Sciatic nerve (tissue), 2 donors: ENCODE results near the gene PSTPIP1. TPM values are rescaled to one million over a fixed set of nuclear protein-coding genes. Genes with fewer than 3 reads are reported as not detected.

Experiments used
- ATAC-seq: fragments of 200-7000 bp; cut with Tn5 transposase; one replicate; pipeline ENCODE4 v1.9.1; 2020; ENCODE audit warnings: mild to moderate bottlenecking, moderate library complexity
- DNase-seq: peaks from one replicate; pipeline ENCODE4 v3.0.0-alpha.2; 2020; ENCODE audit warnings: low spot score
- intact Hi-C: fragments of 100-400 bp; cut with DNase I; formaldehyde crosslinking; loops from one replicate; pipeline ENCODE4 v1.14.2; 2022
- total RNA-seq: library from RNA; stranded (reverse); fragmentation: NEBNext Ultra II Directional; extraction: Animal tissue kit (Norgen Biotek cat#: 25700); gene quantifications from one replicate; pipeline ENCODE4 v1.2.1, GENCODE V29; 2021
- donor health status: DM: no; HTN: no; CAD: no.
- donor health status: DM: no; HTN: no; CAD: no.

Gene PSTPIP1
- total RNA-seq, 1 donor from 2014 or later: 17.7 TPM

GRCh38 chr15:77052556-77052955, 57.6 kb downstream of the PSTPIP1 start:
- no peak for ATAC-seq
- no peak for DNase-seq
- intact Hi-C loops: no loop called here

DNA sequence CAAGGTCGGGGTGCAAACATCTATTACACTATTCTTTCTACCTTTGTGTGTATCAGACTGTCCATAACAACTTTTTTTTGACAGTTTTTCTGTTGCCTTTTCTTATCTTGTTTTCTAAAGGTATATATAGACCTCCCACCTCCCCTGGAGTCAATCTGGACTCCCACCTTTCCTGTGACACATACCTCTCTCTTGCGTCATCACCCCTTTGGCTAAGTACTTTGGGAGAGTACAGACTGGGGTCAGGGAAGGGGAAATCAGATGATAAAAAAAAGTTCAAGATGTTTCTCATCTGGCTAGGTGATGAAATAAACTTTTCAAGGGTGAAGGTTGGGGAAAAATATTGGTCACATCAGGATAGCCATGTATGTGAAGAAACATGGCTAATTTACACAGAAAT, 58.8 kb downstream of the PSTPIP1 start:
- intact Hi-C loops: no loop called here
- no peak for DNase-seq
- no peak for ATAC-seq

DNA sequence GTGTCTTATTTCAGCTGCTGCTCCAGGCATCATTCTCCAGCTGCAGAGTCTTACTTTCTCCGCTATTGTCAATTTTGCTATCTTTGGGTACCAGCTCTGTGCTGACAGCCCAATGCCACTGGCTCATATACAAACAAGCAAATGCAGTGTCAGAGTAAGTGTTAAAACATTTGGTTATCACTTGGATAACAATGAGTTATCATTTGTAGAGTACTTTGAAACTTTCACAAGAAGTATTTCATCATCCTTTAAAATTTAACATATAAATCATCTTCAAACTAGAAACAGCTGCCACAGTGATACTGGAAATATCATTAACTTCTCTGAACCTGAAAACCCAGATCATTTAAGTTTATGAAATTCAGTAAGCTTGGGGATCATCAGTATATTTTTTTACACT, 62.1 kb downstream of the PSTPIP1 start:
- intact Hi-C loops: no loop called here
- ATAC-seq: no peak

GRCh38 chr15:77057685-77058084, 62.8 kb downstream of the PSTPIP1 start:
- no peak for ATAC-seq
- intact Hi-C loops: no loop called here
- no peak for DNase-seq

More for the DNA sequence above, 62.1 kb downstream of the PSTPIP1 start:
- no peak for DNase-seq

- DNase-seq (no peak), ATAC-seq (no peak)
- intact Hi-C loops: no loop called here
These were observed 63.5 kb downstream of the PSTPIP1 start for GRCh38 chr15:77058468-77058867.

- DNase-seq (no peak), ATAC-seq (no peak)
- intact Hi-C loops: no loop called here
These were observed 64.9 kb downstream of the PSTPIP1 start for GRCh38 chr15:77059786-77060361.

GRCh38 chr15:77060546-77060945, 65.6 kb downstream of the PSTPIP1 start:
- intact Hi-C loops: no loop called here
- ATAC-seq (peak; percentile 76), DNase-seq (no peak)

DNA sequence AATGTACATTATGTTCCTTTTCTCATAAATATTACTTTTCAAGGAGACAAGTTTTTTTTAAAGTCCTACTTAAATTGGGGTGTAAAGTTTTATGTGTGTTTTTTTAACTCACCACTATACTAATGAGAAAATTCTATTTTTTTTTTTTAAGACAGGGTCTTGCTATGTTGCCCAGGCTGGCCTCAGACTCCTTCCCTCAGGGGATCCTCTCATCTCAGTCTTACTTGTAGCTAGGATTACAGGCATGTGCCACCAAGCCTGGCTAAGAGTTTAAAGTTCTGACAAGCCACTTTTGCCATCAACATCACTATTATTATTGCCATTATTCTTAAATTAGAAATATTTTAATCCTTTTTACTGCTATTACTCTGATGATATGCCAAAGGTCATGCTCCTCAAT, 68.3 kb downstream of the PSTPIP1 start:
- DNase-seq (no peak), ATAC-seq (no peak)
- intact Hi-C loops: no loop called here

- intact Hi-C loops: no loop called here
- no peak for DNase-seq
- ATAC-seq: no peak
These were observed 69.1 kb downstream of the PSTPIP1 start for GRCh38 chr15:77064063-77064462.

DNA sequence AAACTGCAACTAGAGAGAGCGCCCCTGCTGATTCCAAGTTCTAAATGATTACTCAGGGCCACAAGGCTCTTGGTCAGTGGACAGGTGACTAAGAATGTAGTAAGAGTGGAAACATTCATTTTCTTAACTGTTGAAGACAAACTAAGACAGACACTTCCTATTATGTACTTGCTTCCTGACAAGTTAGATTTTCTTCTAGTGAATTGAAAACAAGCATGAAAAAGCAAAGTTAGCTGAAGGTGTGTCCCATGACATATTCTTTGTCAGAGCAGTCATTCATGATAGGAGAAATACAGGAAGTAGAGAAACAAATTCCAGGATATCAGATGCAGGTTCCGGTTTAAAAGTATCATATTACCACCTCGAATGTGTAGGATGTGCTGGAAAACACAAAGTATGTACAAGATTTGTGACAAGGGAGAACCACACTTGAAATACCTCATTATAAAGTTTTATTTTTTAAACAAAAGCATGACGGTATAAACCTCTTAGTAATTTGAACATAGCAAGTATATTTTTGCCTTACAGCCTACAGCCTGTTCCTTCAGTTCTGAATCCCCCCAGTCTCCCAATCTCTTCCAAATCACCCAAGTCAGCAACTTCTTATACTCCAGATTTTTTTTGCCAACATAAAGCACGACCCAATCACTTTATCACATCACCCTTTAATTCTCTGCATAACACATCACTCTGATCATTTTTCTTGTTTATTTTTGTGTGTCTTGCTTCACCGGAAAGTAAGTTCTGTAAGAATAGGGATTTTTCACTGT, 69.8 kb downstream of the PSTPIP1 start:
- no peak for ATAC-seq
- no peak for DNase-seq
- intact Hi-C loops: no loop called here

DNA sequence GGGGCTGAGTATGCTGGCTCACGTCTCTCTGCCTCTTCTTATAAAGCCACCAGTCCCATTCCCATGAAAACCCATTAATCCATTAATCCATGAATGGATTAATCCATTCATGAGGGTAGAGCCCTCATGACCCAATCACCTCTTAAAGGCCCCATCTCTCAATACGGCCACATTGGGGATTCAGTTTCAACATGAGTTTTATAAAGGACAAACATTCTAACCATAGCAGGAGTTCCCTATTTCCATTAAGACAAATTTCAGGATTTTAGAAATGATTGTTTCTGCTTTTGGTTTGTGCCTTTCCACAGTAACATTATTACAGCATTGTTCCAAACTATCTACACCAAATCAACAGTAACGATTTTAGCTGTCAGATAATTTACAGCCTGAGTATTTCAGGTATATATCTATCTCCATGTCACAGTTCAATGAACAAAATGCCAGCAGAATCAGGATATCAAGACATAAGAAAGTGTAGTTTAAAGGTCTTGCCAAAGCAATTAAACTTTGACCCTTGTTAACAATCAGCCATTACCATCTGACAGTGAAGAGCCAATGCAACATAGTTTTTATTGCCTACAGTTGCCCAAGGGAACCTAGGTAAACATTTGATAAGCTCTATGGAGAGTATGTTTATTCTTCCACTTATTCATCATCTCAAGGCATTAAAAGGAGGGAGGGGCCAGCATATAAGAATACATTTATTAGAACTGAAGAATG, 72.2 kb downstream of the PSTPIP1 start:
- ATAC-seq: no peak

GRCh38 chr15:77067691-77068367, 72.9 kb downstream of the PSTPIP1 start:
- intact Hi-C loops: no loop called here
- DNase-seq: no peak
- ATAC-seq: no peak

More for the DNA sequence above, 72.2 kb downstream of the PSTPIP1 start:
- intact Hi-C loops: no loop called here
- no peak for DNase-seq

DNA sequence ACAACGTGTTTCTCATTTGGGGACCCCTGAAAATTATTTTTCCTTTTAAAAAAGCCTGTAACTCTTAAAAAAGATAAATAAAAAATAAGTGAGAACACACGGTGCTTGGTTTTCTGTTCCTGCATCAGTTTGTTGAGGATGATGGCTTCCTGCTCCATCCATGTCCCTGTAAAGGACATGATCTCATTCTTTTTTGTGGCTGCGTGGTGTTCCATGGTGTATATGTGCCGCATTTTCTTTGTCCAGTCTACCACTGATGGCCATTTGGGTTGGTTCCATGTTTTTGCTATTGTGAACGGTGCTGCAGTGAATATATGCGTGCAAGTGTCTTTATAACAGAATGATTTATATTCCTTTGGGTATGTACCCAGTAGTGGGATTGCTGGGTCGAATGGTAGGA, 73.7 kb downstream of the PSTPIP1 start:
- ATAC-seq: no peak
- intact Hi-C loops: no loop called here
- DNase-seq: no peak

GRCh38 chr15:77069521-77070121, 74.7 kb downstream of the PSTPIP1 start:
- DNase-seq: no peak

DNA sequence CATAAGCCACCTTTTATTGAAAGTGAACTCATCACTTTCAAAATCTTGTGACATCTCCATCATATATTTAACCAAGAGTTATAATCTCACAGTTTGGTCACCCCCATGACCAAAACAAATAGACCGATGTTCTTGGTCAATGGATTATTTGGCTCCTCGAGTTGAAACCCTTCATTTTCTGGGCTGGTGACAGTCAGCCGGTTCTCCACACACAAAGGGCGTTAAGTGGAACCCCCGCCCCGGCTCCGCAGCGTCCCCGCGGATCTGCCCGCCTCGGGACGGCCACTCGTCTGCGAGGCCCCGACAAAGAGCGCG, 75.2 kb downstream of the PSTPIP1 start:
- no peak for ATAC-seq
- no peak for DNase-seq
- intact Hi-C loops: no loop called here

More at GRCh38 chr15:77069521-77070121, 74.7 kb downstream of the PSTPIP1 start:
- ATAC-seq: peak; percentile 3
- intact Hi-C loops: no loop called here

DNA sequence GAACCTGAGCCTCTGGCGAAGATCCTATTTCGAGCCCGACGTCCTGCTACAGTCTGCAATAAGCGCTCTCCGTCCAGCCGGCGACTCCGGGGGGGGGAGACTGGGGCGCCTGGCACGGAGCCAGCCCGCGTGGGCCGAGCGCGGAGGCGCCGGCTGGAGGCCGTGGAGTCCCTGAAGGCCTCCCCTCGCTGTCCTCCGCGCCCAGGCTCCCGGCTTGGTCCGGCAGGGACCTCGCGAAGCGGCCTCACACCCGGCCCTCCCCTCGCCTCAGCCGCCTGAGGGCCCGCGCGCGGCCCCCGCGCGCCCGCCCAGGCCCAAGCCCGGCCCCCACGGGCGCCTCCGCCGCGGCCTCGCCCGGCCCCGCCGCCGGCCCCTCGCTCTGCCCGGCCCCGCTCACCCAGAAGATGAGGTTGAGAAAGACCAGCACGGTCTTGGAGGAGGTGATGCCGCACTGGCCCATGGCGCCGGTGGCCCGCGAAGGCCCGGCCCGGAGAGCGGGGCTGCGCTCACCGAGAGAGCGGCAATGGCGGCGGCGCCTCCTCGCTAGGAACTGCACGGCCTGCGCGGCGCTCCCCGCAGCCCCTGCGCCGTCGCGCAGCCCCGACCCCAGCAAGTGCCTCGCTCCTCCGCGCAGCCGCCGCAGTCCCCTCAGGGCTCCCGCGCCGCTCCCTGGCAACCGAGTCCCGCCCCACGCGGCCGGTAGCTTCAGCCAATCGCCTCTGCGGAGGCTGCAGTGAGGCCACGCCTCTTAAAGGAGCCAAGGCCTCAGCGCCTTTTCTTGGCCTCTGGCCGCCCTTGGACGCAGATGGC, 75.8 kb downstream of the PSTPIP1 start, which contains the start of gene TSPAN3:
Gene TSPAN3, minus strand, starts transcription at position 615 of the 810 bp plus-strand sequence. Its CDS starts 155 bp downstream, at position 460.
- DNase-seq: peak; percentile 94
- intact Hi-C loops: no loop called here
- peak; percentile 98 for ATAC-seq

DNA sequence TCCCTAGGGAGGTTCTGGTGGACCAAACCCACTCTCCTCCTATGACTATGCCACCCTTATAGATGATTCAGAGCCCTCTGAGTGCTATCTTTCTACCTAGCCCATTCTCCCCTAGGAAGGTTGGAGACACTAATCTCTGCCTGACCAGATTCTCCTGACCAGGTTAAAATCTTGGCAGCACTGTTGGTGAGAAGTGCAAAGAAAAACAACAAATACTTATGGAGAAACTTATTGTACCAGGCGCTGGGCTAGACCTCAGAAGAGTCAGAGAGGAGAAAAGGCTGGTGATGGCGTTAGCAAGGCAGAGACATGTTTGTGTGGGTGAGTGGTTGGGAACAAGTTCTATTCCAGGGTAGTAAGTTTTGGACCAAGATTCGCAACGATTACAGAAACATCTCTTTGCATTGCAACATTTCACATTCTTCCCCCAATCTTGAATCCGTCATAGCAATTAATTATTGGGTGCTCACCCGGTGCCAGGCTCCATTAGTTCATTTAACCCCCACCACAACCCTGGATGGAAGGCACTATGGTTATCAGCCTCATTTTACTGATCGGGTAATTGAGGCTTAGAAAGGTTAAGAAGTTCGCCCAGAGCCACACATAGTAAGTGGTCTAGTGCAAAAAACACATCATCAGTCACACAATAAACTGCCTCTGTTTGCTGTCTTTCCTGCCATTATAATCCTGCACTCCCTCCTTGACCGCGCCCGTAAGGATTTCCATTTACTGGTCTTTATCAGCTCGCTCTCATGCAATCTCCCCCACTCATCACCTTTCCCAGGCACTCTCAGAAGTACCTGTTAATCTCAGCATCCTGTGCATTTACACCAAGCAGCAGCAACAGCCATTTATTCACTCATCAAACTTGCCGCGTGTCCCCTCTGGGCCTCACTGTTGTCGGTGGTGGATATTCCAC, 76.6 kb downstream of the PSTPIP1 start:
- intact Hi-C loops: no loop called here
- peak; percentile 2 for ATAC-seq
- no peak for DNase-seq
